HepG2 (cell line): ENCODE results near the gene MCM3. TPM values are rescaled to one million over a fixed set of nuclear protein-coding genes. Genes with fewer than 3 reads are reported as not detected.

Experiments used
- ATAC-seq: fragments of 200-7000 bp; cut with Tn5 transposase; 3 replicates; pipeline ENCODE4 v1.9.1; 2020; ENCODE audit warnings: mild to moderate bottlenecking, moderate library complexity
- BruUV-seq: library from RNA; stranded (reverse); fragments of 400-500 nt; replicated peaks from 2 replicates; lab custom pipeline; 2021; lab: Mats Ljungman, UMichigan
- CTCF ChIA-PET: fragments of 300-600 bp; formaldehyde crosslinking; extraction: SDS; loops from one replicate; lab custom pipeline; 2021; ENCODE audit warnings: low total read pairs, inconsistent platforms, low intra/inter-chr PET ratio; lab: Yijun Ruan, JAX
- POLR2A ChIA-PET: fragments of 350-600 bp; sonication (Branson Sonifier 250); formaldehyde crosslinking; loops from one replicate; lab custom pipeline; 2020; ENCODE audit warnings: antibody characterized with exemption, inconsistent platforms; lab: Yijun Ruan, JAX
- DNase-seq: peaks from one replicate; pipeline ENCODE4 v3.0.0-alpha.2; 2015; ENCODE audit warnings: low spot score
- FAIRE-seq: peaks from 3 replicates; lab custom pipeline; 2011; peaks lifted over from hg19 to GRCh38; lab: Jason Lieb, UNC
- H2AFZ ChIP-seq: one replicate; pipeline ENCODE4 v1.6.1; 2011; ENCODE audit warnings: low read length, inconsistent platforms
- H3K27ac ChIP-seq: fragments of 300-600 bp; 3 replicates; pipeline ENCODE4 v1.8.0; 2011; ENCODE audit warnings: mixed run types, mild to moderate bottlenecking, mixed read lengths, low read length, inconsistent platforms; ENCODE audit not compliant: insufficient read depth; ENCODE audit errors: extremely low read length
- H3K27me3 ChIP-seq, 2 experiments: fragments of 200-600 bp in 1 of 2; 2 replicates in 1 of 2; 3 replicates in 1 of 2; pipeline versions ENCODE4 v1.6.0 to v1.8.0; 2011; ENCODE audit warnings: low read length in 2 of 2, mild to moderate bottlenecking in 2 of 2, moderate library complexity in 2 of 2, inconsistent platforms in 1 of 2; ENCODE audit not compliant: insufficient read depth in 2 of 2, control insufficient read depth in 1 of 2
- H3K36me3 ChIP-seq, 2 experiments: fragments of 200-600 bp in 1 of 2; replicated peaks in 1 of 2; 2 replicates in 1 of 2; 3 replicates in 1 of 2; pipeline versions ENCODE4 v1.5.1 to v1.8.0; 2011; ENCODE audit warnings: low read length in 2 of 2, inconsistent platforms in 1 of 2; ENCODE audit not compliant: insufficient read depth in 2 of 2, control insufficient read depth in 1 of 2
- H3K4me1 ChIP-seq: 2 replicates; pipeline ENCODE4 v1.5.1; 2012; ENCODE audit warnings: low read length, inconsistent platforms; ENCODE audit not compliant: insufficient read depth
- H3K4me2 ChIP-seq: 2 replicates; pipeline ENCODE4 v1.6.0; 2011; ENCODE audit warnings: low read depth, low read length, inconsistent platforms
- H3K4me3 ChIP-seq, 3 experiments: fragments of 200-600 bp in 1 of 3; sonication (generic), shearing (Covaris generic) in 1 of 3; replicated peaks in 1 of 3; 2 replicates each; pipeline ENCODE4 v1.5.1; 2011 to 2016; ENCODE audit warnings: low read length in 3 of 3, inconsistent platforms in 2 of 3, low read depth in 2 of 3, mild to moderate bottlenecking in 2 of 3, control low read depth in 1 of 3, mixed read lengths in 1 of 3; ENCODE audit not compliant: insufficient read depth in 1 of 3
- H3K79me2 ChIP-seq: one replicate; pipeline ENCODE4 v1.6.1; 2011; ENCODE audit warnings: low read length, inconsistent platforms; ENCODE audit not compliant: insufficient read depth
- H3K9ac ChIP-seq: 2 replicates; pipeline ENCODE4 v1.6.0; 2011; ENCODE audit warnings: mild to moderate bottlenecking, low read depth, low read length, inconsistent platforms; ENCODE audit not compliant: insufficient read depth
- H3K9me3 ChIP-seq: 2 replicates; pipeline ENCODE4 v1.5.1; 2012; ENCODE audit warnings: mild to moderate bottlenecking, low read length
- H4K20me1 ChIP-seq: 2 replicates; pipeline ENCODE4 v1.6.0; 2011; ENCODE audit warnings: inconsistent platforms, mild to moderate bottlenecking, low read length, moderate library complexity; ENCODE audit not compliant: insufficient read depth
- ARNT ChIP-seq: fragments of 450-650 bp; IDR thresholded peaks from 2 replicates; pipeline ENCODE4 v1.6.1; 2017
- ELF4 ChIP-seq: sonication (generic); formaldehyde crosslinking; IDR thresholded peaks from 2 replicates; pipeline ENCODE4 v1.5.0; 2020; ENCODE audit warnings: missing genetic modification reagents, mild to moderate bottlenecking, moderate library complexity, borderline replicate concordance
- EZH2 ChIP-seq: conservative IDR thresholded peaks from 2 replicates; pipeline ENCODE4 v1.6.1; 2012; ENCODE audit warnings: mild to moderate bottlenecking, low read depth, low read length, moderate library complexity
- HIVEP1 ChIP-seq: sonication (generic); formaldehyde crosslinking; IDR thresholded peaks from 2 replicates; pipeline ENCODE4 v1.4.0; 2020; ENCODE audit warnings: mild to moderate bottlenecking, missing genetic modification reagents
- NFRKB ChIP-seq: fragments of 450-650 bp; IDR thresholded peaks from 2 replicates; pipeline ENCODE4 v1.6.1; 2017
- PAX8 ChIP-seq: sonication (generic); formaldehyde crosslinking; IDR thresholded peaks from 2 replicates; pipeline ENCODE4 v1.8.0; 2022; ENCODE audit warnings: mild to moderate bottlenecking, missing genetic modification reagents, borderline replicate concordance
- ZNF354B ChIP-seq: sonication (generic); formaldehyde crosslinking; IDR thresholded peaks from 2 replicates; pipeline ENCODE4 v1.8.0; 2022; ENCODE audit warnings: mild to moderate bottlenecking, missing genetic modification reagents
- ZNF546 ChIP-seq: sonication (generic); formaldehyde crosslinking; conservative IDR thresholded peaks from 2 replicates; pipeline ENCODE4 v1.8.1; 2023; ENCODE audit warnings: mild to moderate bottlenecking, missing genetic modification reagents
- ZSCAN12 ChIP-seq: sonication (generic); formaldehyde crosslinking; IDR thresholded peaks from 2 replicates; pipeline ENCODE4 v1.9.0; 2021; ENCODE audit warnings: mild to moderate bottlenecking, missing genetic modification reagents
- WGBS: methylation state at CpG from one replicate; pipeline ENCODE4 v1.1.6; 2017; ENCODE audit warnings: low lambda C conversion rate; 5-methylcytosine and 5-hydroxymethylcytosine counted together
- in situ Hi-C: cut with HindIII; loops from 2 replicates; pipeline ENCODE4 v1.10.0; 2017; ENCODE audit warnings: low pct_unique_long_range_greater_than_20kb; ENCODE audit not compliant: extremely low pct_ligation_motif_present
- intact Hi-C: fragments of 100-400 bp; cut with micrococcal nuclease; formaldehyde crosslinking; loops from one replicate; pipeline ENCODE4 v1.10.0; 2022; ENCODE audit not compliant: unreplicated experiment
- polyA plus RNA-seq, 8 experiments: library from polyadenylated mRNA; depleted of rRNA in 3 of 8; stranded (reverse) in 7 of 8; unstranded in 1 of 8; fragments of >200 nt; fragmentation: Illumina TruSeq in 4 of 8; extraction: Trizol in 4 of 8; gene quantifications; 2 replicates each; pipeline versions ENCODE4 v1.2.1 to v1.2.3, GENCODE V29; 2011 to 2016; ENCODE audit warnings: low read depth in 4 of 8, missing spikeins in 1 of 8, mixed read lengths in 1 of 8; ENCODE audit not compliant: insufficient read depth in 1 of 8
- total RNA-seq, 5 experiments: library from RNA; depleted of rRNA; stranded (reverse); fragments of >200 nt; fragmentation: Illumina TruSeq; extraction: Trizol; gene quantifications; 2 replicates each; pipeline ENCODE4 v1.2.3, GENCODE V29; 2016; ENCODE audit warnings: low read depth in 1 of 5
- TF ChIP-seq, protein P1 (sequence below): IDR thresholded peaks from 2 replicates; pipeline ENCODE4 v1.6.1; 2016; ENCODE audit warnings: low read depth

The MCM3 gene
- total and polyA plus RNA-seq, 2 of the 13 experiments (the other 11 are each of a cell fraction or from before 2014, with no cell fraction given): 164 to 288 TPM

DNA sequence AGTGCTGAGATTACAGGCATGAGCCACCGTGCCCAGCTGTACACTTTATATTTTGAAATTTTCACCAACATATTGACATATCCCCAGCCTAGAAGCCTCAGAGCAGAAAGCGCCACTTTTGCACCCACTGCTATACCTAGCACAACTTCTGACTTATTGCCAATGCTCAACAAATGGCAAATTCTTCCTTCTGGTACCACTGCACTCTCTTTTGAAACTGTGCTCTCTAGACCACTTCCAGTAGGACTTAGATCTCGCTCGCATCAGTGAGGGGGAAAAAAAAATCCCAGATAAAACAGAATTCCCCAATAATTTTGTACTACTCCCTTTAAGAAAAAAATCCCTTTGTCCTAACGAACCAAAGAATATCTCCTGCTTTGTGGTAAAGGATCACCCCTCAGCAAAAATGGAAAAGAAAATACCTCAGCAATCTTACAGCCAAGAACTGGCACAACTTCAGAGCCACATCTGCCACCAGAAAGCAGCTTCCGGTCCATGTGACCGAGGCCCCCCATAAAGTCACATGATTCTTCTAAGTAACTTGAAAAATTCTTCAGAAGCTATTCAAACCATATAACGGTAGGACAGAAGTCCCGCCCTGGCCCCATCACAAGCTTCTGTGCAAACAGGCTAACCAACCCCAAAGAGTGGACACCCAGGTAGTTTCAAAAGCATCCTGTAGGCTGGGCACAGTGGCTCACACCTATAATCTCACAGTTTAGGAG, 21.8 kb downstream of the MCM3 start:
- in situ Hi-C loops: loop anchor here (5.0 kb wide), 1 partner anchor 100 kb away; no protein-coding TSS in a partner anchor
- no peak for FAIRE-seq
- no peaks in the 10 kb centered on the region for H3K27me3 ChIP-seq
- peaks cover 24 to 55% of the 10 kb centered on the region in 2 experiments for H3K36me3 ChIP-seq
- WGBS: 93% methylated on average over 9 of the region's 9 CpGs
- no peaks in the 10 kb centered on the region for H3K79me2 ChIP-seq
- no peak overlapping the region for H3K4me3 ChIP-seq
- DNase-seq: no peak
- no peak for ATAC-seq
- H3K9me3 ChIP-seq: no peaks in the 10 kb centered on the region
- no peaks in the 10 kb centered on the region for H3K4me1 ChIP-seq
- no peaks in the 10 kb centered on the region for H4K20me1 ChIP-seq
- H3K4me2 ChIP-seq: no peak overlapping the region
- CTCF ChIA-PET: interaction anchor here (3.1 kb wide), 1 partner anchor 99 kb away, joined by 52 read pairs; no protein-coding TSS in a partner anchor
- POLR2A ChIA-PET: no interaction called here
- no peak overlapping the region for H3K27ac ChIP-seq
- H2AFZ ChIP-seq: no peak overlapping the region
- no peak for TF ChIP-seq ELF4 (CRISPR knock-in tag)
- no peak for TF ChIP-seq PAX8 (CRISPR knock-in tag)
- no peak for TF ChIP-seq NFRKB
- no peak for TF ChIP-seq ZSCAN12
- TF ChIP-seq ZNF546 (CRISPR knock-in tag): no peak
- TF ChIP-seq ZNF354B (CRISPR knock-in tag): no peak
- TF ChIP-seq HIVEP1: no peak
- TF ChIP-seq ARNT: no peak
- TF ChIP-seq EZH2: no peak
- TF ChIP-seq, protein P1, sequence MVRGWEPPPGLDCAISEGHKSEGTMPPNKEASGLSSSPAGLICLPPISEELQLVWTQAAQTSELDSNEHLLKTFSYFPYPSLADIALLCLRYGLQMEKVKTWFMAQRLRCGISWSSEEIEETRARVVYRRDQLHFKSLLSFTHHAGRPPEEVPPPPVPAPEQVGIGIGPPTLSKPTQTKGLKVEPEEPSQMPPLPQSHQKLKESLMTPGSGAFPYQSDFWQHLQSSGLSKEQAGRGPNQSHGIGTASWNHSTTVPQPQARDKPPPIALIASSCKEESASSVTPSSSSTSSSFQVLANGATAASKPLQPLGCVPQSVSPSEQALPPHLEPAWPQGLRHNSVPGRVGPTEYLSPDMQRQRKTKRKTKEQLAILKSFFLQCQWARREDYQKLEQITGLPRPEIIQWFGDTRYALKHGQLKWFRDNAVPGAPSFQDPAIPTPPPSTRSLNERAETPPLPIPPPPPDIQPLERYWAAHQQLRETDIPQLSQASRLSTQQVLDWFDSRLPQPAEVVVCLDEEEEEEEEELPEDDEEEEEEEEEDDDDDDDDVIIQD: no peak
- no peak overlapping the region for H3K9ac ChIP-seq
- BruUV-seq: no TSS peak
- intact Hi-C loops: loop anchor here (1.0 to 10.0 kb wide), 4 partner anchors 28 to 178 kb away; partner anchors contain the start of gene PKHD1
